H1 (cell line): Measurements from ENCODE around the gene DAGLA. TPM values are rescaled to one million over a fixed set of nuclear protein-coding genes. Genes with fewer than 3 reads are reported as not detected.

Experiments used
- CTCF ChIA-PET: fragments of 300-600 bp; sonication (Branson Sonifier 250); formaldehyde crosslinking; loops from one replicate; lab custom pipeline; 2021; ENCODE audit not compliant: partially characterized antibody; lab: Charles Lee
- POLR2A ChIA-PET: fragments of 300-600 bp; sonication (Branson Sonifier 250); formaldehyde crosslinking; loops from one replicate; lab custom pipeline; 2021; ENCODE audit warnings: inconsistent platforms; ENCODE audit not compliant: partially characterized antibody; lab: Charles Lee
- DNase-seq, 2 experiments: peaks; one replicate each; pipeline versions ENCODE4 v3.0.0 to v3.0.0-alpha.2; 2010 to 2022; ENCODE audit warnings: low spot score in 2 of 2, low read depth in 1 of 2, mixed read lengths in 1 of 2
- FAIRE-seq: peaks from 2 replicates; lab custom pipeline; 2011; peaks lifted over from hg19 to GRCh38; lab: Jason Lieb, UNC
- H2AFZ ChIP-seq: 2 replicates; pipeline ENCODE4 v1.8.1; 2012; ENCODE audit warnings: low read length, inconsistent platforms
- H2AK5ac ChIP-seq: 2 replicates; pipeline ENCODE4 v1.6.1; 2013; ENCODE audit warnings: low read depth, low read length
- H2BK120ac ChIP-seq: replicated peaks from 2 replicates; pipeline ENCODE3; 2013; ENCODE audit warnings: low read depth, low read length, inconsistent platforms
- H2BK12ac ChIP-seq: 2 replicates; pipeline ENCODE4 v1.6.1; 2013; ENCODE audit warnings: low read depth, low read length
- H2BK15ac ChIP-seq: 2 replicates; pipeline ENCODE4 v1.6.1; 2013; ENCODE audit warnings: low read length
- H2BK20ac ChIP-seq: 2 replicates; pipeline ENCODE4 v1.6.1; 2013; ENCODE audit warnings: low read length
- H2BK5ac ChIP-seq: 2 replicates; pipeline ENCODE4 v1.6.1; 2013; ENCODE audit warnings: low read depth, low read length
- H3K14ac ChIP-seq: 2 replicates; pipeline ENCODE4 v1.6.1; 2013; ENCODE audit warnings: inconsistent platforms; ENCODE audit not compliant: insufficient read length
- H3K18ac ChIP-seq: 2 replicates; pipeline ENCODE4 v1.6.1; 2013; ENCODE audit warnings: low read length; ENCODE audit errors: extremely low read depth
- H3K23ac ChIP-seq: 2 replicates; pipeline ENCODE4 v1.6.1; 2013; ENCODE audit warnings: inconsistent platforms; ENCODE audit not compliant: insufficient read length
- H3K23me2 ChIP-seq: 2 replicates; pipeline ENCODE4 v1.6.1; 2013; ENCODE audit warnings: low read depth, low read length
- H3K27ac ChIP-seq: 2 replicates; pipeline ENCODE4 v1.6.1; 2011; ENCODE audit warnings: low read depth, low read length, inconsistent platforms
- H3K27me3 ChIP-seq, 4 experiments: replicated peaks in 1 of 4; 1 replicate in 1 of 4; 2 replicates in 3 of 4; pipeline versions ENCODE4 v1.6.1 to v1.8.1; 2011 to 2013; ENCODE audit warnings: low read length in 3 of 4, mild to moderate bottlenecking in 3 of 4, inconsistent platforms in 2 of 4, mixed read lengths in 2 of 4, moderate library complexity in 1 of 4; ENCODE audit not compliant: control insufficient read depth in 3 of 4, insufficient read depth in 3 of 4; ENCODE audit errors: extremely low read depth in 1 of 4
- H3K36me3 ChIP-seq, 4 experiments: 2 replicates each; pipeline versions ENCODE4 v1.6.1 to v1.8.1; 2011 to 2013; ENCODE audit warnings: mild to moderate bottlenecking in 4 of 4, low read length in 3 of 4, moderate library complexity in 2 of 4, control low read depth in 1 of 4, inconsistent platforms in 1 of 4; ENCODE audit not compliant: insufficient read depth in 4 of 4, control insufficient read depth in 2 of 4
- H3K4ac ChIP-seq: replicated peaks from 2 replicates; pipeline ENCODE3; 2013; ENCODE audit warnings: low read length, low read depth, mixed read lengths, inconsistent platforms; ENCODE audit not compliant: insufficient read length
- H3K4me1 ChIP-seq, 4 experiments: replicated peaks in 1 of 4; 1 replicate in 1 of 4; 2 replicates in 3 of 4; pipeline versions ENCODE4 v1.6.1 to v1.8.1; 2011 to 2013; ENCODE audit warnings: low read length in 3 of 4, inconsistent platforms in 2 of 4, mixed read lengths in 1 of 4; ENCODE audit not compliant: insufficient read depth in 4 of 4, control insufficient read depth in 3 of 4
- H3K4me2 ChIP-seq, 2 experiments: 2 replicates each; pipeline versions ENCODE4 v1.6.1 to v1.8.1; 2011 to 2013; ENCODE audit warnings: low read depth in 2 of 2, low read length in 2 of 2, control low read depth in 1 of 2, inconsistent platforms in 1 of 2, mild to moderate bottlenecking in 1 of 2; ENCODE audit not compliant: insufficient read depth in 1 of 2
- H3K4me3 ChIP-seq, 4 experiments: fragments of 200-600, 300-600 bp in 1 of 4; sonication (generic), shearing (Covaris generic), sonication (Bioruptor Twin) in 1 of 4; 2 replicates each; pipeline versions ENCODE4 v1.5.1 to v1.8.1; 2011 to 2016; ENCODE audit warnings: low read length in 4 of 4, low read depth in 3 of 4, control low read depth in 2 of 4, inconsistent platforms in 2 of 4, mild to moderate bottlenecking in 2 of 4, mixed read lengths in 1 of 4, moderate library complexity in 1 of 4; ENCODE audit not compliant: insufficient read depth in 2 of 4; ENCODE audit errors: extremely low read depth in 1 of 4
- H3K56ac ChIP-seq: replicated peaks from 2 replicates; pipeline ENCODE3; 2013; ENCODE audit warnings: low read depth, mild to moderate bottlenecking, mixed read lengths, low read length, inconsistent platforms; ENCODE audit not compliant: insufficient read length
- H3K79me1 ChIP-seq: 2 replicates; pipeline ENCODE4 v1.6.1; 2013; ENCODE audit warnings: low read depth, low read length, control low read depth
- H3K79me2 ChIP-seq, 2 experiments: 2 replicates each; pipeline versions ENCODE4 v1.6.1 to v1.8.1; 2012 to 2013; ENCODE audit warnings: low read length in 2 of 2, mild to moderate bottlenecking in 2 of 2, inconsistent platforms in 1 of 2; ENCODE audit not compliant: insufficient read depth in 2 of 2, control insufficient read depth in 1 of 2
- H3K9ac ChIP-seq, 4 experiments: replicated peaks in 1 of 4; 1 replicate in 1 of 4; 2 replicates in 3 of 4; pipeline versions ENCODE4 v1.6.1 to v1.8.1; 2011 to 2013; ENCODE audit warnings: low read depth in 3 of 4, low read length in 3 of 4, control low read depth in 2 of 4, mild to moderate bottlenecking in 2 of 4, moderate library complexity in 2 of 4, inconsistent platforms in 1 of 4; ENCODE audit errors: extremely low read depth in 1 of 4
- H3K9me3 ChIP-seq, 2 experiments: 2 replicates each; pipeline versions ENCODE4 v1.6.1 to v1.8.1; 2012 to 2013; ENCODE audit warnings: mild to moderate bottlenecking in 2 of 2, moderate library complexity in 2 of 2, control low read depth in 1 of 2, inconsistent platforms in 1 of 2, low read depth in 1 of 2, low read length in 1 of 2, mixed read lengths in 1 of 2; ENCODE audit not compliant: insufficient read depth in 2 of 2
- H4K20me1 ChIP-seq, 2 experiments: replicated peaks in 1 of 2; 2 replicates each; pipeline versions ENCODE3 to v1.8.1; 2011 to 2013; ENCODE audit warnings: inconsistent platforms in 2 of 2, low read length in 2 of 2, mild to moderate bottlenecking in 1 of 2; ENCODE audit not compliant: insufficient read depth in 2 of 2, control insufficient read depth in 1 of 2
- H4K5ac ChIP-seq: 2 replicates; pipeline ENCODE4 v1.6.1; 2013; ENCODE audit warnings: low read length, low read depth, mixed read lengths, inconsistent platforms; ENCODE audit not compliant: insufficient read length
- H4K8ac ChIP-seq: 2 replicates; pipeline ENCODE4 v1.8.0; 2013; ENCODE audit warnings: mild to moderate bottlenecking, moderate library complexity, low read length, inconsistent platforms; ENCODE audit not compliant: insufficient read depth; ENCODE audit errors: extremely low read depth
- H4K91ac ChIP-seq: replicated peaks from 2 replicates; pipeline ENCODE3; 2013; ENCODE audit warnings: low read length, mixed read lengths, inconsistent platforms; ENCODE audit not compliant: insufficient read length
- CTBP2 ChIP-seq: IDR thresholded peaks from 2 replicates; pipeline ENCODE4 v1.7.0; 2011; ENCODE audit warnings: borderline replicate concordance, mild to moderate bottlenecking, moderate library complexity, mixed read lengths, low read length; ENCODE audit not compliant: insufficient read depth, insufficient read length
- EGR1 ChIP-seq: IDR thresholded peaks from 2 replicates; pipeline ENCODE4 v1.6.1; 2011; ENCODE audit warnings: low read depth, low read length, borderline replicate concordance
- GABPA ChIP-seq: IDR thresholded peaks from 2 replicates; pipeline ENCODE4 v1.6.1; 2011; ENCODE audit warnings: mild to moderate bottlenecking, low read length, moderate library complexity, borderline replicate concordance; ENCODE audit not compliant: insufficient read depth
- KDM1A ChIP-seq: fragments of 200-600, 300-600 bp; sonication (generic); IDR thresholded peaks from 2 replicates; pipeline ENCODE4 v1.7.1; 2016; ENCODE audit warnings: mild to moderate bottlenecking, low read length, borderline replicate concordance
- YY1 ChIP-seq: IDR thresholded peaks from 2 replicates; pipeline ENCODE4 v1.6.1; 2011; ENCODE audit warnings: low read depth, mild to moderate bottlenecking, low read length
- ZNF274 ChIP-seq: IDR thresholded peaks from 2 replicates; pipeline ENCODE4 v1.7.0; 2012; ENCODE audit warnings: low read length, borderline replicate concordance; ENCODE audit errors: extremely low read depth
- WGBS, 2 experiments: shearing (Covaris generic) in 1 of 2; methylation state at CpG; one replicate each; pipeline versions ENCODE4 v1.1.6 to v1.1.7; 2013 to 2015; ENCODE audit warnings: low lambda C conversion rate in 2 of 2, mixed read lengths in 2 of 2, inconsistent platforms in 1 of 2, low coverage in 1 of 2, missing lambda C conversion rate in 1 of 2; ENCODE audit not compliant: insufficient replicate concordance in 2 of 2, insufficient coverage in 1 of 2, insufficient read length in 1 of 2; ENCODE audit errors: extremely low coverage in 1 of 2, missing lambda C conversion rate in 1 of 2; 5-methylcytosine and 5-hydroxymethylcytosine counted together
- polyA plus RNA-seq, 7 experiments: library from polyadenylated mRNA; depleted of rRNA in 3 of 7; stranded (reverse) in 5 of 7; unstranded in 2 of 7; fragments of >200 nt in 5 of 7; fragments of 200-250 nt in 2 of 7; gene quantifications; 1 replicate in 5 of 7; 2 replicates in 1 of 7; 4 replicates in 1 of 7; pipeline versions ENCODE4 v1.2.1 to v1.2.3, GENCODE V29; 2011 to 2013; ENCODE audit warnings: missing spikeins in 2 of 7, mixed read lengths in 2 of 7
- total RNA-seq: library from RNA; stranded (reverse); fragmentation: NEBNext Ultra II Directional; extraction: Animal tissue kit (Norgen Biotek cat#: 25700); gene quantifications from 2 replicates; pipeline ENCODE4 v1.2.1, GENCODE V29; 2021
- TF ChIP-seq, protein P1 (sequence below): IDR thresholded peaks from 2 replicates; pipeline ENCODE4 v1.6.1; 2012; ENCODE audit warnings: inconsistent platforms

The DAGLA gene
- total and polyA plus RNA-seq, 2 of the 8 experiments (the other 6 are each of a cell fraction or from before 2014, with no cell fraction given): 3.6 to 6.6 TPM

DNA sequence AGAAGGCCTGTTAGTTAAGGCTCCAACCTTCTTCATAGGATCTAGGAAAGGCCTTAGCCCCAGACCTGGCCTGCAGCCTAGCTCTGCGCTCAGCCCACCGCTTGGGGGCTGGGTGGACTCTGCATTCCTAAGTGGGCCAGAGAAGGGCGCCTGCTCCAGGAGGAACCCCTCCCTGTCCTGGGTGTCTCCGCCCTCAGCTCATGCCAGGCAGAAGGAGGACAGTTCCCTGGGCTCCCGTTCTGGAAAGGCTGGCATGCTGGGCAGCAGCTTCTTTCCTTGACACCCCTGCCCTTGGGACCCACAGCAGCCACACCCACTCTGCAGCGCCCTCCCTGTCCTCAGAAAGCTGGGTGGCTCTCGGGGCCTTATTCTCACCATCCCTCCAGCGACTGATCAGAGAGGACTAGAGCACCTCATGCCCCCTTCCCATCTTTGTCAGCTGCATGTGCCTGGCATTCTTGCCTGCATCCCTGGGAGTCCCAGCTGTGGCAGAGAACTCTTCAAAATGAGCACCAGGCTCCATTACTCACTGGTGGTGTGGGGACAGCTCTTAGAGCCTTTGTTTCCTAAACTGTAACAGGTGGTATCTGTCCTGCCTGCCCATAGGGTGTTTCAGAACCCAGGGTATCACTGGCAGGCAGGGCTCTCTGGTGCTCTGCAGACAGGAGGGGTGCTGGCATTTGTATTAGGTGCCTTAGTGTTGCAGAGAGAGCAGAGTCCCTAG is 51.9 kb downstream of the DAGLA start:
- H4K20me1 ChIP-seq: peaks cover 0 to 8% of the 10 kb centered on the region in 2 experiments
- no peaks in the 10 kb centered on the region for H3K27me3 ChIP-seq
- FAIRE-seq (no peak), DNase-seq (no peak)
- no peaks in the 10 kb centered on the region for H3K4me1 ChIP-seq
- no peak overlapping the region for H3K14ac ChIP-seq
- H4K8ac ChIP-seq: no peak overlapping the region
- H4K91ac ChIP-seq: no peak overlapping the region
- no peak overlapping the region for H2BK15ac ChIP-seq
- H4K5ac ChIP-seq: no peak overlapping the region
- POLR2A ChIA-PET: interaction anchor here (1.3 kb wide), 1 partner anchor 37 kb away, joined by 3 read pairs; no protein-coding TSS in a partner anchor
- H3K4ac ChIP-seq: no peak overlapping the region
- H3K23ac ChIP-seq: no peak overlapping the region
- H3K36me3 ChIP-seq: peaks cover 0 to 10% (median 0%) of the 10 kb centered on the region in 4 experiments; a peak in 4 of 8 replicates
- no peak overlapping the region for H2AK5ac ChIP-seq
- H3K27ac ChIP-seq: no peak overlapping the region
- no peaks in the 10 kb centered on the region for H3K79me2 ChIP-seq
- H2BK12ac ChIP-seq: no peak overlapping the region
- H3K18ac ChIP-seq: no peak overlapping the region
- no peak overlapping the region for H2BK5ac ChIP-seq
- no peaks in the 10 kb centered on the region for H3K23me2 ChIP-seq
- no peaks in the 10 kb centered on the region for H3K9me3 ChIP-seq
- no peak overlapping the region for H2BK20ac ChIP-seq
- no peak overlapping the region for H2BK120ac ChIP-seq
- H3K4me2 ChIP-seq: no peak overlapping the region
- H3K9ac ChIP-seq: no peak overlapping the region
- CTCF ChIA-PET: interaction anchor here (0.5 to 10.9 kb wide), 18 partner anchors 9 to 249 kb away, joined by 3 to 127 read pairs (median 4); partner anchors contain the start of gene DAGLA
- H2AFZ ChIP-seq: no peak overlapping the region
- TF ChIP-seq GABPA: no peak
- no peak for TF ChIP-seq EGR1
- TF ChIP-seq ZNF274: no peak
- TF ChIP-seq, protein P1, sequence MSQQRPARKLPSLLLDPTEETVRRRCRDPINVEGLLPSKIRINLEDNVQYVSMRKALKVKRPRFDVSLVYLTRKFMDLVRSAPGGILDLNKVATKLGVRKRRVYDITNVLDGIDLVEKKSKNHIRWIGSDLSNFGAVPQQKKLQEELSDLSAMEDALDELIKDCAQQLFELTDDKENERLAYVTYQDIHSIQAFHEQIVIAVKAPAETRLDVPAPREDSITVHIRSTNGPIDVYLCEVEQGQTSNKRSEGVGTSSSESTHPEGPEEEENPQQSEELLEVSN: no peak
- TF ChIP-seq KDM1A: no peak
- no peak for TF ChIP-seq CTBP2
- no peak for TF ChIP-seq YY1
- 86% methylated on average over 8 of the region's 8 CpGs; no CpG with 5 or more reads in 1 of the 2 experiments for WGBS, 2 experiments
- H3K56ac ChIP-seq: no peak overlapping the region
- no peak overlapping the region for H3K4me3 ChIP-seq
- no peaks in the 10 kb centered on the region for H3K79me1 ChIP-seq
